ENCODE results near the gene ZNF853.

Gene ZNF853

GRCh38 chr7:6642239-6642839 is 26.9 kb downstream of the ZNF853 start:
- H3K4me3 ChIP-seq (ENCODE audit: low read depth, low read length): no peak overlapping the region
- DNase-seq (ENCODE audit: low read depth): no peak
- TF ChIP-seq CTCF (IDR thresholded peaks at IDR 0.05; ENCODE audit: low read depth, low read length): no peak
- TF ChIP-seq POLR2A (IDR thresholded peaks at IDR 0.05; ENCODE audit: extremely low read depth, insufficient read length): no peak
- no peak for TF ChIP-seq MAX (IDR thresholded peaks at IDR 0.05; ENCODE audit: low read depth, low read length)
- no peak for TF ChIP-seq MYC (IDR thresholded peaks at IDR 0.05; ENCODE audit: low read depth, low read length)

GRCh38 chr7:6642861-6643640 is 27.6 kb downstream of the ZNF853 start:
- no peak for TF ChIP-seq MYC (IDR thresholded peaks at IDR 0.05; ENCODE audit: low read depth, low read length)
- TF ChIP-seq POLR2A (IDR thresholded peaks at IDR 0.05; ENCODE audit: extremely low read depth, insufficient read length): no peak
- no peak for TF ChIP-seq MAX (IDR thresholded peaks at IDR 0.05; ENCODE audit: low read depth, low read length)

GRCh38 chr7:6643915-6644625 is 28.7 kb downstream of the ZNF853 start:
- no peak overlapping the region for H3K4me3 ChIP-seq (ENCODE audit: low read depth, low read length)
- no peak for DNase-seq (ENCODE audit: low read depth)
- TF ChIP-seq CTCF (IDR thresholded peaks at IDR 0.05; ENCODE audit: low read depth, low read length) (no peak), MAX (IDR thresholded peaks at IDR 0.05; ENCODE audit: low read depth, low read length) (no peak), MYC (IDR thresholded peaks at IDR 0.05; ENCODE audit: low read depth, low read length) (no peak), POLR2A (IDR thresholded peaks at IDR 0.05; ENCODE audit: extremely low read depth, insufficient read length) (no peak)

More at GRCh38 chr7:6642861-6643640, 27.6 kb downstream of the ZNF853 start:
- H3K4me3 ChIP-seq (ENCODE audit: low read depth, low read length): no peak overlapping the region
- no peak for DNase-seq (ENCODE audit: low read depth)

- no peak for DNase-seq (ENCODE audit: low read depth)
These were observed 29.3 kb downstream of the ZNF853 start for GRCh38 chr7:6644728-6645127.

GRCh38 chr7:6646465-6646864 is 31.1 kb downstream of the ZNF853 start:
- no peak overlapping the region for H3K4me3 ChIP-seq (ENCODE audit: low read depth, low read length)
- no peak for DNase-seq (ENCODE audit: low read depth)
- TF ChIP-seq CTCF (IDR thresholded peaks at IDR 0.05; ENCODE audit: low read depth, low read length) (no peak), MAX (IDR thresholded peaks at IDR 0.05; ENCODE audit: low read depth, low read length) (no peak), POLR2A (IDR thresholded peaks at IDR 0.05; ENCODE audit: extremely low read depth, insufficient read length) (no peak), MYC (IDR thresholded peaks at IDR 0.05; ENCODE audit: low read depth, low read length) (no peak)

More at GRCh38 chr7:6644728-6645127, 29.3 kb downstream of the ZNF853 start:
- TF ChIP-seq CTCF (IDR thresholded peaks at IDR 0.05; ENCODE audit: low read depth, low read length) (no peak), MAX (IDR thresholded peaks at IDR 0.05; ENCODE audit: low read depth, low read length) (no peak), POLR2A (IDR thresholded peaks at IDR 0.05; ENCODE audit: extremely low read depth, insufficient read length) (no peak), MYC (IDR thresholded peaks at IDR 0.05; ENCODE audit: low read depth, low read length) (no peak)
- no peak overlapping the region for H3K4me3 ChIP-seq (ENCODE audit: low read depth, low read length)
